Measurements from ENCODE around the gene COX6B2.

COX6B2 gene

DNA sequence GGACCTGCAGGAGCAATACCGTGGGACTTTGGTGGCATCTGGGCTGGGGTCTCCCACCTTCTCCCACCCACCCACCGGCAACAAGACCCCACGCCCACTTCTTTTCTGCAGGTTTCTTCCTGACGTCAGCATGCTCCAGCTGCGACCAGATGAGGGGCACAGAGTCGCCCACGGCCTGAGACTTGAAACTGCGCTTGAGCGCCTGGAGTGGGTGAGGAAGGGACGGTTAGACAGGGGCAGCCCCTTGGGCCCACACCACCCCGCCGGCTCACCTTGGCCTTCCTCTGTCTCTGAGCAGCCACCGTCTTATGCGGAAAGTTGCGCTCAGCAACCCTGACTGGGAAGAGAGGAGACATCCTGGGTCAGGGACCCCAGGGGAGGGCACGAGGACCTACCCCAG is 6.4 kb upstream of the COX6B2 start:
- DNase-seq (ENCODE audit: low spot score): no peak
- TF ChIP-seq CTCF (IDR thresholded peaks at IDR 0.05; ENCODE audit: extremely low read depth, insufficient read depth, missing control alignments): no peak
- in situ Hi-C loops (cut with MboI; ENCODE audit: low pct_unique_long_range_greater_than_20kb, low sequenced_read_pairs, unreplicated experiment): no loop called here

- DNase-seq (ENCODE audit: low spot score): no peak
- in situ Hi-C loops (cut with MboI; ENCODE audit: low pct_unique_long_range_greater_than_20kb, low sequenced_read_pairs, unreplicated experiment): no loop called here
- no peak for TF ChIP-seq CTCF (IDR thresholded peaks at IDR 0.05; ENCODE audit: extremely low read depth, insufficient read depth, missing control alignments)
Observed at GRCh38 chr19:55358943-55359908, 4.7 kb upstream of the COX6B2 start.

GRCh38 chr19:55358493-55358892 is 4.0 kb upstream of the COX6B2 start:
- in situ Hi-C loops (cut with MboI; ENCODE audit: low pct_unique_long_range_greater_than_20kb, low sequenced_read_pairs, unreplicated experiment): no loop called here
- DNase-seq (ENCODE audit: low spot score): no peak
- TF ChIP-seq CTCF (IDR thresholded peaks at IDR 0.05; ENCODE audit: extremely low read depth, insufficient read depth, missing control alignments): no peak

GRCh38 chr19:55355213-55355821 is 798 bp upstream of the COX6B2 start:
- no peak for DNase-seq (ENCODE audit: low spot score)
- in situ Hi-C loops (cut with MboI; ENCODE audit: low pct_unique_long_range_greater_than_20kb, low sequenced_read_pairs, unreplicated experiment): no loop called here
- TF ChIP-seq CTCF (IDR thresholded peaks at IDR 0.05; ENCODE audit: extremely low read depth, insufficient read depth, missing control alignments): no peak

DNA sequence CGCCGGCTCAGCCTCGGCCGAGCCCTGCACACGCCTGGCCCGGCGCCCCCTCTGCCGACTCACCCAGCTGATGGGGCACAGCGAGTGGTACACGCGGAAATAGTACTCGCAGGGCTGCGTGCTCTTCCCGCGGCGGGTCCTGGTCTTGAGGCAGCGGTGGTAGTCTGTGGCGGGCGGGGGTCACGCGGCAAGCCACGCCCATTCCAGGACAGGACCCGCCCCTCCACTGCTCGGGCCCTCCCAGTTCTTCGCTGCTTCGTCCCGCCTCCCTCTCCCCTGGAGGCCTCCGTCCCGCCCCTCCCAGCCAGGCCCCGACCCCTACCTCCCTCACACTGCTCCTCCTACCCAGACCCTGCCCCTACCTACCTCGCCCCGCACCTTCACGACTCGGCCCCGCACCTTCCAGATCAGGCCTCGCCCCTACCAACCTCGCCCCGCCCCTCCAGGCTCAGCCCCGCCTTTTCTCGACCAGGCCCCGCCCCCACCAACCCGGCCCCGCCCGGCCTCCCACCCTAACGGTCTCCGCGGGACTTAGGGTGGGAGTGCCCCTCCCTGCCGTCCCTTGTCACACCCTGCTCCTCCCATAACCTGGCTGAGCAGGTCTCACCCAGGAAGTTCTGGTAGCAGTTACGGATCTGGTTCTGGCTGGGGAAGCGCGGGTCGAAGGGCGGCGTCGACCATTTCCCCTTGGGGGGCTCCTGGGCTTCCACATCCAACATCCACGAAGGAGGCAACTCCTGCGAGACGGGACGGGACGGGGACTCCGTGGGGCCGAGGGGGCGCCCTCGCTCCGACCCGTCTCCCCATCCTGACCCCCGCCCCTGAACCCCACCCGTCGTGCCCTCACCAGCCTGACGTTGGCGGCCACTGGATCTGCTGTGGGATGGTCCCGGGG is 469 bp downstream of the COX6B2 start:
- TF ChIP-seq CTCF (IDR thresholded peaks at IDR 0.05; ENCODE audit: extremely low read depth, insufficient read depth, missing control alignments): no peak
- in situ Hi-C loops (cut with MboI; ENCODE audit: low pct_unique_long_range_greater_than_20kb, low sequenced_read_pairs, unreplicated experiment): no loop called here
- peak; percentile 94 for DNase-seq (ENCODE audit: low spot score)

DNA sequence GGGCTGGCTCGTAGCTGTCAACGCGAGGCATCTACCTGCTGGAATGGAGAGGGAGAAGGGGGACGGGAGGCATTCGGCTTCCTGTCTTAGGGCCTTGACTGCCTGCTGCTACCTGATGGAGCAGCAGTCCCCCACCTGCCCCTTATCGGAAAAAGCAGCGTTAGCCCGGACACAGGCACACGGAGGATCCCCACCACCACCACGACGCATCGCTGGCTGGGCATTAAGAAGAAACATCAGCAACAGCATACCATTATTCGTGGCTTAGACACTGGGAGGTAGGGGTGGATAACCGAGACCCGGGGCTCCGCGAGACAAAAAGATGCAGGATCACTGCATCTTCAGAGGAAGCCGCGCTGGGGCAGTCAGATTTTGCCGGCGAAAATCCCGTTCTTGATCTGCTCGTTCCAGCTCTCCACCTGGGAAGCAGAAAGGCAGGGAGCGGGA is 1.1 kb downstream of the COX6B2 start:
- TF ChIP-seq CTCF (IDR thresholded peaks at IDR 0.05; ENCODE audit: extremely low read depth, insufficient read depth, missing control alignments): no peak
- in situ Hi-C loops (cut with MboI; ENCODE audit: low pct_unique_long_range_greater_than_20kb, low sequenced_read_pairs, unreplicated experiment): no loop called here
- no peak for DNase-seq (ENCODE audit: low spot score)
